HEK293T (cell line): ENCODE measurements around the gene TRIML2.

Source experiments
- CTCF ChIA-PET: fragments of 350-600 bp; formaldehyde crosslinking; extraction: SDS; loops from one replicate; lab custom pipeline; 2021; ENCODE audit warnings: antibody characterized with exemption, inconsistent platforms; lab: Yijun Ruan, JAX
- POLR2A ChIA-PET: fragments of 350-600 bp; formaldehyde crosslinking; extraction: SDS; loops from one replicate; lab custom pipeline; 2020; ENCODE audit warnings: antibody characterized with exemption, inconsistent platforms; lab: Yijun Ruan, JAX
- DNase-seq: peaks from one replicate; pipeline ENCODE4 v3.0.0; 2012; ENCODE audit warnings: mixed read lengths; ENCODE audit errors: extremely low spot score
- ARNT ChIP-seq: fragments of 450-650 bp; IDR thresholded peaks from 2 replicates; pipeline ENCODE4 v1.6.1; 2017; ENCODE audit warnings: mild to moderate bottlenecking
- BHLHE40 ChIP-seq: fragments of 450-650 bp; IDR thresholded peaks from 2 replicates; pipeline ENCODE4 v1.6.1; 2016; ENCODE audit warnings: mild to moderate bottlenecking, moderate library complexity, borderline replicate concordance
- CTBP1 ChIP-seq: fragments of 450-650 bp; IDR thresholded peaks from 2 replicates; pipeline ENCODE4 v1.6.1; 2016; ENCODE audit warnings: borderline replicate concordance
- ELF4 ChIP-seq: fragments of 450-650 bp; IDR thresholded peaks from 2 replicates; pipeline ENCODE4 v1.6.1; 2017; ENCODE audit warnings: antibody characterized with exemption
- FOXA1 ChIP-seq: fragments of 450-650 bp; IDR thresholded peaks from 2 replicates; pipeline ENCODE4 v1.6.1; 2016; ENCODE audit warnings: mild to moderate bottlenecking
- FOXK2 ChIP-seq: fragments of 450-650 bp; IDR thresholded peaks from 2 replicates; pipeline ENCODE4 v1.6.1; 2016; ENCODE audit warnings: mild to moderate bottlenecking
- FOXM1 ChIP-seq: fragments of 450-650 bp; IDR thresholded peaks from 2 replicates; pipeline ENCODE4 v1.6.1; 2017; ENCODE audit warnings: mild to moderate bottlenecking, borderline replicate concordance
- HDGF ChIP-seq: fragments of 450-650 bp; IDR thresholded peaks from 2 replicates; pipeline ENCODE4 v1.6.1; 2017; ENCODE audit warnings: antibody characterized with exemption, borderline replicate concordance
- L3MBTL2 ChIP-seq: fragments of 450-650 bp; conservative IDR thresholded peaks from 2 replicates; pipeline ENCODE4 v1.6.1; 2016; ENCODE audit warnings: mild to moderate bottlenecking
- LEF1 ChIP-seq: fragments of 450-650 bp; IDR thresholded peaks from 2 replicates; pipeline ENCODE4 v1.6.1; 2017; ENCODE audit warnings: mild to moderate bottlenecking, borderline replicate concordance
- NFRKB ChIP-seq: fragments of 450-650 bp; IDR thresholded peaks from 2 replicates; pipeline ENCODE4 v1.6.1; 2016; ENCODE audit warnings: mild to moderate bottlenecking, moderate library complexity
- SP1 ChIP-seq: fragments of 450-650 bp; IDR thresholded peaks from 2 replicates; pipeline ENCODE4 v1.6.1; 2017
- SUZ12 ChIP-seq: fragments of 450-650 bp; IDR thresholded peaks from 2 replicates; pipeline ENCODE4 v1.6.1; 2016; ENCODE audit warnings: mild to moderate bottlenecking
- TARDBP ChIP-seq: fragments of 450-650 bp; IDR thresholded peaks from 2 replicates; pipeline ENCODE4 v1.6.1; 2016
- ZNF384 ChIP-seq: fragments of 450-650 bp; IDR thresholded peaks from 2 replicates; pipeline ENCODE4 v1.6.1; 2016
- TF ChIP-seq, protein P1 (sequence below): fragments of 450-650 bp; IDR thresholded peaks from 2 replicates; pipeline ENCODE4 v1.6.1; 2016

TRIML2 gene

GRCh38 chr4:188145601-188146000 is 36.2 kb upstream of the TRIML2 start:
- ChIA-PET CTCF (no interaction called here), POLR2A (no interaction called here)
- TF ChIP-seq FOXM1 (no peak), BHLHE40 (no peak), ARNT (no peak), TARDBP (no peak), HDGF (no peak), LEF1 (no peak), L3MBTL2 (no peak), ZNF384 (no peak), FOXA1 (no peak), SUZ12 (no peak), FOXK2 (no peak), CTBP1 (no peak)
- TF ChIP-seq, protein P1, sequence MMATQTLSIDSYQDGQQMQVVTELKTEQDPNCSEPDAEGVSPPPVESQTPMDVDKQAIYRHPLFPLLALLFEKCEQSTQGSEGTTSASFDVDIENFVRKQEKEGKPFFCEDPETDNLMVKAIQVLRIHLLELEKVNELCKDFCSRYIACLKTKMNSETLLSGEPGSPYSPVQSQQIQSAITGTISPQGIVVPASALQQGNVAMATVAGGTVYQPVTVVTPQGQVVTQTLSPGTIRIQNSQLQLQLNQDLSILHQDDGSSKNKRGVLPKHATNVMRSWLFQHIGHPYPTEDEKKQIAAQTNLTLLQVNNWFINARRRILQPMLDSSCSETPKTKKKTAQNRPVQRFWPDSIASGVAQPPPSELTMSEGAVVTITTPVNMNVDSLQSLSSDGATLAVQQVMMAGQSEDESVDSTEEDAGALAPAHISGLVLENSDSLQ = no peak

GRCh38 chr4:188143731-188144130 is 34.3 kb upstream of the TRIML2 start:
- ChIA-PET POLR2A (no interaction called here), CTCF (no interaction called here)
- no peak for DNase-seq
- TF ChIP-seq, protein P1 = no peak
- TF ChIP-seq TARDBP (no peak), FOXM1 (no peak), FOXK2 (no peak), HDGF (no peak), SP1 (no peak), NFRKB (no peak)

More at GRCh38 chr4:188145601-188146000, 36.2 kb upstream of the TRIML2 start:
- DNase-seq = no peak

DNA sequence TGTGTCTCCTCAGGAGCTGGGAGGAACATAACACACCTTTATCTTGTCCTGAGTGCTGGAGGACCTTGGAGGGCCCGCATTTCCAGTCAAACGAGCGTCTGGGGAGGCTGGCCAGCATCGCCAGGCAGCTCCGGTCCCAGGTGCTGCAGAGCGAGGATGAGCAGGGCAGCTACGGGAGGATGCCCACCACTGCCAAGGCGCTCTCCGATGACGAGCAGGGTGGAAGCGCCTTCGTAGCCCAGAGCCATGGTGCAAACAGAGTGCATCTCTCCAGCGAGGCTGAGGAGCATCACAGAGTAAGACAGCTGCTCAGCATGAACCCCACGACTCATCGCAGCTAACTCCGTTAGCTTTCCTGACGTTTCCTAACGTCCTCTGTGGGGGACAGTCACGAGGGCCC is 30.3 kb upstream of the TRIML2 start:
- no peak for DNase-seq
- ChIA-PET CTCF (no interaction called here), POLR2A (no interaction called here)
- no peak for TF ChIP-seq TARDBP
- TF ChIP-seq, protein P1 = no peak
- TF ChIP-seq LEF1 = no peak
- no peak for TF ChIP-seq BHLHE40
- no peak for TF ChIP-seq FOXA1
- TF ChIP-seq ARNT = no peak
- TF ChIP-seq SUZ12 = no peak
- TF ChIP-seq FOXM1 = no peak
- TF ChIP-seq L3MBTL2 = no peak

DNA sequence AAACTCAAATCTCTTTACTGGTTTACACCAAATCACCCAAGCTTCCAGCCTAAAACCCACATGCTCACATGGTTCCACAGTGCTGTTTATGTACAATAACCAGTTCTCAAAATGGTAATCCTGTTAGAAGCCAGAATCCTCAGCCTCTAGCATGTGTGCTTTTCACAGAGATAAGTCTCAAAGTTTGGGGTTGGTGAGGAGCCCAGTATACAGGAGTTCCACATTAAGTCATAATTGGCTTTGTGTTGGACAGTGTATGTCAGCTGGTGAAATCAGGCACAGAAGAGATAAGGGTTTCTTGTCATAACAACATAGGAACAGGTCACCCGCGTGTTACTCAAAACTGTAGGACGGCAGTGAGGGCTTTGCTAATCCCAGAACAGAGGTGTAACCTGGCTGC is 29.7 kb upstream of the TRIML2 start, which contains the start of gene TRIML1:
Gene TRIML1 (plus strand): TSS at position 301 of the 400 bp plus-strand sequence. CDS start 118 bp downstream, outside the sequence.
- POLR2A ChIA-PET = no interaction called here
- CTCF ChIA-PET = no interaction called here
- no peak for TF ChIP-seq FOXA1
- TF ChIP-seq CTBP1 = no peak
- TF ChIP-seq TARDBP = no peak
- TF ChIP-seq NFRKB = no peak
- TF ChIP-seq FOXK2 = no peak
- DNase-seq = no peak

- TF ChIP-seq ZNF384 = no peak
- TF ChIP-seq, protein P1 = no peak
- no peak for TF ChIP-seq HDGF
- TF ChIP-seq FOXK2 = no peak
- TF ChIP-seq LEF1 = no peak
- no peak for TF ChIP-seq SP1
- TF ChIP-seq L3MBTL2 = no peak
- TF ChIP-seq TARDBP = no peak
- TF ChIP-seq CTBP1 = no peak
- no peak for TF ChIP-seq NFRKB
- no peak for TF ChIP-seq BHLHE40
- ChIA-PET POLR2A (no interaction called here), CTCF (no interaction called here)
- DNase-seq = no peak
These were observed 28.8 kb upstream of the TRIML2 start for GRCh38 chr4:188138227-188138626.

- no peak for DNase-seq
- POLR2A ChIA-PET = no interaction called here
- CTCF ChIA-PET = no interaction called here
- TF ChIP-seq FOXA1 (no peak), FOXK2 (no peak), L3MBTL2 (no peak), SUZ12 (no peak), SP1 (no peak), ELF4 (no peak), CTBP1 (no peak), NFRKB (no peak)
- TF ChIP-seq, protein P1 = no peak
These were observed 22.8 kb upstream of the TRIML2 start for GRCh38 chr4:188132232-188132631.
